SK-N-SH (cell line): ENCODE measurements around the gene GATD1. TPM values are rescaled to one million over a fixed set of nuclear protein-coding genes. Genes with fewer than 3 reads are reported as not detected.
A peak's percentile ranks its signal among the peaks of the same experiment; 100 is the strongest.

Experiments used
- CTCF ChIA-PET: fragments of 300-600, 350-600 bp; formaldehyde crosslinking; extraction: SDS; loops from one replicate; lab custom pipeline; 2021; lab: Yijun Ruan, JAX
- POLR2A ChIA-PET: fragments of 350-600 bp; sonication (Branson Sonifier 250); formaldehyde crosslinking; extraction: SDS; loops from one replicate; lab custom pipeline; 2020; ENCODE audit warnings: antibody characterized with exemption, inconsistent platforms; lab: Yijun Ruan, JAX
- DNase-seq: peaks from one replicate; pipeline ENCODE4 v3.0.0; 2012
- H2AFZ ChIP-seq: fragments of 200-600 bp; sonication (generic); 2 replicates; pipeline ENCODE4 v1.8.1; 2016; ENCODE audit warnings: antibody characterized with exemption, mild to moderate bottlenecking, low read depth
- H3F3A ChIP-seq: fragments of 200-600 bp; sonication (generic); replicated peaks from 2 replicates; pipeline ENCODE3; 2016; ENCODE audit warnings: antibody characterized with exemption, mild to moderate bottlenecking; ENCODE audit not compliant: insufficient read depth
- H3K27ac ChIP-seq, 2 experiments: fragments of 200-500 bp in 1 of 2; fragments of 200-600 bp in 1 of 2; sonication (Bioruptor generic) in 1 of 2; sonication (generic), shearing (Covaris generic) in 1 of 2; 2 replicates each; pipeline versions ENCODE4 v1.5.1 to v1.6.1; 2014 to 2016; ENCODE audit warnings: low read depth in 2 of 2, inconsistent platforms in 1 of 2, low read length in 1 of 2, mild to moderate bottlenecking in 1 of 2, mixed read lengths in 1 of 2
- H3K27me3 ChIP-seq: fragments of 200-600 bp; sonication (generic), shearing (Covaris generic); 2 replicates; pipeline ENCODE4 v1.6.1; 2016; ENCODE audit warnings: mixed run types; ENCODE audit not compliant: insufficient read depth
- H3K36me3 ChIP-seq, 2 experiments: fragments of 200-500 bp in 1 of 2; fragments of 200-600 bp in 1 of 2; sonication (Bioruptor generic) in 1 of 2; sonication (generic) in 1 of 2; replicated peaks in 1 of 2; 2 replicates each; pipeline versions ENCODE3 to v1.5.1; 2014 to 2016; ENCODE audit warnings: low read length in 1 of 2, mild to moderate bottlenecking in 1 of 2; ENCODE audit not compliant: insufficient read depth in 2 of 2, control insufficient read depth in 1 of 2
- H3K4me1 ChIP-seq, 2 experiments: fragments of 200-500 bp in 1 of 2; fragments of 200-600 bp in 1 of 2; sonication (Bioruptor generic) in 1 of 2; sonication (generic), shearing (Covaris generic) in 1 of 2; 2 replicates each; pipeline versions ENCODE4 v1.5.1 to v1.6.1; 2014 to 2016; ENCODE audit warnings: low read depth in 1 of 2, low read length in 1 of 2, mixed run types in 1 of 2; ENCODE audit not compliant: insufficient read depth in 2 of 2, control insufficient read depth in 1 of 2
- H3K4me2 ChIP-seq: fragments of 200-600 bp; sonication (generic), shearing (Covaris generic); 2 replicates; pipeline ENCODE4 v1.6.1; 2017; ENCODE audit warnings: mixed run types
- H3K4me3 ChIP-seq, 2 experiments: fragments of 200-500 bp in 1 of 2; fragments of 200-600 bp in 1 of 2; sonication (Bioruptor generic) in 1 of 2; sonication (generic), shearing (Covaris generic) in 1 of 2; 2 replicates each; pipeline versions ENCODE4 v1.5.1 to v1.8.1; 2014 to 2016; ENCODE audit warnings: low read depth in 2 of 2, inconsistent platforms in 1 of 2, low read length in 1 of 2, mild to moderate bottlenecking in 1 of 2, mixed read lengths in 1 of 2, moderate library complexity in 1 of 2
- H3K79me2 ChIP-seq: fragments of 200-600 bp; sonication (generic); 2 replicates; pipeline ENCODE4 v1.8.1; 2017; ENCODE audit warnings: mild to moderate bottlenecking; ENCODE audit not compliant: insufficient read depth
- H3K9ac ChIP-seq: fragments of 200-600 bp; sonication (generic); 2 replicates; pipeline ENCODE4 v1.6.1; 2017; ENCODE audit warnings: mixed run types
- H3K9me2 ChIP-seq: fragments of 200-600 bp; sonication (generic); 2 replicates; pipeline ENCODE4 v1.6.1; 2017; ENCODE audit warnings: mixed run types
- H3K9me3 ChIP-seq: fragments of 200-600 bp; sonication (generic); 2 replicates; pipeline ENCODE4 v1.6.1; 2017; ENCODE audit warnings: mixed run types, mild to moderate bottlenecking, moderate library complexity
- H4K20me1 ChIP-seq: fragments of 200-600 bp; sonication (generic); 2 replicates; pipeline ENCODE4 v1.6.1; 2017; ENCODE audit warnings: mild to moderate bottlenecking, mixed run types; ENCODE audit not compliant: insufficient read depth
- CHD2 ChIP-seq: fragments of 150-350 bp; IDR thresholded peaks from 2 replicates; pipeline ENCODE4 v1.6.1; 2018; ENCODE audit warnings: low read length; ENCODE audit not compliant: partially characterized antibody
- ELF1 ChIP-seq: IDR thresholded peaks from 2 replicates; pipeline ENCODE4 v1.4.0; 2012
- FOSL2 ChIP-seq: IDR thresholded peaks from 2 replicates; pipeline ENCODE4 v1.4.0; 2012; ENCODE audit warnings: low read depth, mild to moderate bottlenecking, moderate library complexity, borderline replicate concordance
- FOXM1 ChIP-seq: IDR thresholded peaks from 2 replicates; pipeline ENCODE4 v1.4.0; 2012; ENCODE audit warnings: low read depth, mild to moderate bottlenecking
- GABPA ChIP-seq: IDR thresholded peaks from 2 replicates; pipeline ENCODE4 v1.4.0; 2012; ENCODE audit warnings: low read depth, mild to moderate bottlenecking
- GATA2 ChIP-seq: sonication (generic); formaldehyde crosslinking; IDR thresholded peaks from 2 replicates; pipeline ENCODE4 v1.5.0; 2020; ENCODE audit warnings: mild to moderate bottlenecking, missing genetic modification reagents
- MEF2A ChIP-seq: IDR thresholded peaks from 2 replicates; pipeline ENCODE4 v1.4.0; 2012; ENCODE audit warnings: low read depth, borderline replicate concordance
- NFIC ChIP-seq: IDR thresholded peaks from 2 replicates; pipeline ENCODE4 v1.4.0; 2012; ENCODE audit warnings: borderline replicate concordance
- NRF1 ChIP-seq: IDR thresholded peaks from 2 replicates; pipeline ENCODE4 v1.6.1; 2012; ENCODE audit warnings: low read depth, mild to moderate bottlenecking, low read length
- POLR2AphosphoS5 ChIP-seq: IDR thresholded peaks from 2 replicates; pipeline ENCODE4 v1.6.1; 2012; ENCODE audit warnings: low read depth, low read length
- RAD21 ChIP-seq: IDR thresholded peaks from 2 replicates; pipeline ENCODE4 v1.6.1; 2012; ENCODE audit warnings: mild to moderate bottlenecking, low read length
- RFX5 ChIP-seq: IDR thresholded peaks from 2 replicates; pipeline ENCODE4 v1.6.1; 2012; ENCODE audit warnings: mild to moderate bottlenecking, improper control_type of control experiment, low read length
- SIN3A ChIP-seq: IDR thresholded peaks from 2 replicates; pipeline ENCODE4 v1.6.1; 2012; ENCODE audit warnings: low read depth, mild to moderate bottlenecking, low read length, moderate library complexity, borderline replicate concordance
- TCF12 ChIP-seq: IDR thresholded peaks from 2 replicates; pipeline ENCODE4 v1.4.0; 2012
- WGBS: methylation state at CpG from one replicate; pipeline ENCODE4 v1.1.6; 2017; ENCODE audit warnings: low lambda C conversion rate; 5-methylcytosine and 5-hydroxymethylcytosine counted together
- polyA plus RNA-seq, 3 experiments: library from polyadenylated mRNA; depleted of rRNA; stranded (reverse); fragments of >200 nt; gene quantifications; 2 replicates each; pipeline ENCODE4 v1.2.3, GENCODE V29; 2012
- TF ChIP-seq, protein P1 (sequence below): fragments of 200-600 bp; sonication (generic); IDR thresholded peaks from 2 replicates; pipeline ENCODE4 v1.6.1; 2017; ENCODE audit warnings: antibody characterized with exemption, mild to moderate bottlenecking, moderate library complexity

Gene GATD1
- polyA plus RNA-seq, 1 of the 3 experiments (the other 2 are of a cell fraction): 86.2 TPM

DNA sequence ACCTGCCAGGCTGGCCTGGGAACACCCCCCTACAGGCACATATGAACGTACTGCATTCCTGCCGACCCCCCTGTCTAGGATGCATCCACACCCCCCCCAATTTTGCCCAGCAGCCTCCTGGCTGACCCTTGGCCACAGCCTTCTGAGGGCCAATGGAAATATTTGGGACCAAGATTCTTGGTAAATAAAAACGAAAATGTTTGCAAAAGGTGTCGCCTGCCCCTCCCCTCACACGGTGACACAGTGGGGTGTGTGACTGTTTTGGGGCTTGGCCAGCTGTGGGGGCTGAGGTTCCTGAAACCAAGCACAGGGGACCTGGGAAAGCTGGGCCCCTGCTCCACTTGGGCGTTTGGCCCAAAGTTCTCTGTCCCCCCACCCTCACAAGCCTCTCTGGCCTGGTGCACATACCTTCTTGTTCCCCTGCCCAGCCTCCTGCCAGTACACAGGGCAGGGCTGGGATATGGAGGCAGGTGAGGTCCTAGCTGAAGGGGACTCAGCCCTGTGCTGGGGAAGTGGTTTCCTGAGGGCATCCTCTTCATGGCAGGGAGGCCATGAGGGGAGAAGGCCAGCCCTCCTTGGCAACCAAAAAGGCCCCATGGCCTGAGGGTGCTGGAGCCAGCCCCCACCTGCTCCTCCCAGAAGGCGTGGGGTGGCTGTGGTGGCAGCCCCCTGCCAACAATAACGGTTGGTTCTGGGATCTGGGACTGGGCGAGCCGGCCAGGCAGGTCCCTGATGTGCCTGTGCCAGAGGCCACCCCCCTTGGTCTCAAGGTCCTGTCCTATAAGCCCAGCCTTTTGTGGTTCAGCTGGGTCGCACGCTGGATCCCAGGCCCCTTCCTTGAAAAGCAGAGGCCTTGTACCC is 48.3 kb upstream of the GATD1 start:
- Histone ChIP-seq H3K9me2 (no peaks in the 10 kb centered on the region), H3K79me2 (peaks cover 21% of the 10 kb centered on the region), H3K27me3 (no peaks in the 10 kb centered on the region), H3K9me3 (no peaks in the 10 kb centered on the region), H2AFZ (no peak overlapping the region), H3K4me1 (peaks cover 14 to 23% of the 10 kb centered on the region in 2 experiments; a peak in 3 of 4 replicates), H3K4me2 (no peak overlapping the region)
- POLR2A ChIA-PET: no interaction called here
- TF ChIP-seq POLR2AphosphoS5: 0 out of 2 replicates have a peak, but pooled peaks have one; percentile 5
- no peak for TF ChIP-seq RFX5
- TF ChIP-seq, all 33 proteins: peak for 1
- H4K20me1 ChIP-seq: peaks cover 29% of the 10 kb centered on the region
- H3F3A ChIP-seq: peaks cover 7% of the 10 kb centered on the region
- H3K36me3 ChIP-seq: peaks cover 0 to 21% of the 10 kb centered on the region in 2 experiments
- WGBS: 74% methylated on average over 9 of the region's 12 CpGs
- H3K4me3 ChIP-seq: no peak overlapping the region
- no peak overlapping the region for H3K9ac ChIP-seq
- no peak for DNase-seq
- CTCF ChIA-PET: no interaction called here
- no peak overlapping the region for H3K27ac ChIP-seq

DNA sequence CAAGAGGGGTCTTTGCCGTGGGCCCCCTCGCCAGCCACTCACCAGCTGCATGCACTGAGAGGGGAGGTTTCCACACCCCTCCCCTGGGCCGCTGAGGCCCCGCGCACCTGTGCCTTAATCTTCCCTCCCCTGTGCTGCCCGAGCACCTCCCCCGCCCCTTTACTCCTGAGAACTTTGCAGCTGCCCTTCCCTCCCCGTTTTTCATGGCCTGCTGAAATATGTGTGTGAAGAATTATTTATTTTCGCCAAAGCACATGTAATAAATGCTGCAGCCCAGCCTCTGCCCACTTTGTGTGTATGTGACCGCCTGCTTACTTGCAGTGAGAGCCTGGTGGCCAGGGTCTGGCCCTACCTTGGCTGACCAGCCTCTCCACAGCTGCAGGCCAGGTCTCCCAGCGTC is 47.7 kb upstream of the GATD1 start:
- 89% methylated on average over 8 of the region's 11 CpGs for WGBS

DNA sequence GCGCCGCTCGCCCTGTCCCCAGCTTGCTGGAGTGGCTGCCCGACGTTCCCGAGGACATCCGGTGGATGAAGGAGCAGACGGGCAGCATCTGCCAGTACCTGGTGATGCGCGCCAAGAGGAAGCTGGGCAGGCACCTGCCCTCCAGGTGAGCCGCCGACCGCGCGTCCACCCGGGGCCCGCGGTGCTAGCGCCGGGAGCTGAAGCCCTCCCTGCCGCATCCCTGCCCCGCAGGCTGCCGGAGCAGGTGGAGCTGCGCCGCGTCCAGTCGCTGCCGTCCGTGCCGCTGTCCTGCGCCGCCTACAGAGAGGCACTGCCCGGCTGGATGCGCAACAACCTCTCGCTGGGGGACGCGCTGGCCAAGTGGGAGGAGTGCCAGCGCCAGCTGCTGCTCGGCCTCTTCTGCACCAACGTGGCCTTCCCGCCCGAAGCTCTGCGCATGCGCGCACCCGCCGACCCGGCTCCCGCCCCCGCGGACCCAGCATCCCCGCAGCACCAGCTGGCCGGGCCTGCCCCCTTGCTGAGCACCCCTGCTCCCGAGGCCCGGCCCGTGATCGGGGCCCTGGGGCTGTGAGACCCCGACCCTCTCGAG is 47.1 kb upstream of the GATD1 start:
- H3K9ac ChIP-seq: no peak overlapping the region
- H4K20me1 ChIP-seq: peaks cover 31% of the 10 kb centered on the region
- no peaks in the 10 kb centered on the region for H3K27me3 ChIP-seq
- TF ChIP-seq RAD21 (no peak), GATA2 (CRISPR knock-in tag) (no peak), FOXM1 (no peak), FOSL2 (no peak), CHD2 (no peak), NFIC (no peak), RFX5 (no peak), GABPA (no peak), SIN3A (no peak), NRF1 (no peak), MEF2A (no peak)
- TF ChIP-seq, protein P1, sequence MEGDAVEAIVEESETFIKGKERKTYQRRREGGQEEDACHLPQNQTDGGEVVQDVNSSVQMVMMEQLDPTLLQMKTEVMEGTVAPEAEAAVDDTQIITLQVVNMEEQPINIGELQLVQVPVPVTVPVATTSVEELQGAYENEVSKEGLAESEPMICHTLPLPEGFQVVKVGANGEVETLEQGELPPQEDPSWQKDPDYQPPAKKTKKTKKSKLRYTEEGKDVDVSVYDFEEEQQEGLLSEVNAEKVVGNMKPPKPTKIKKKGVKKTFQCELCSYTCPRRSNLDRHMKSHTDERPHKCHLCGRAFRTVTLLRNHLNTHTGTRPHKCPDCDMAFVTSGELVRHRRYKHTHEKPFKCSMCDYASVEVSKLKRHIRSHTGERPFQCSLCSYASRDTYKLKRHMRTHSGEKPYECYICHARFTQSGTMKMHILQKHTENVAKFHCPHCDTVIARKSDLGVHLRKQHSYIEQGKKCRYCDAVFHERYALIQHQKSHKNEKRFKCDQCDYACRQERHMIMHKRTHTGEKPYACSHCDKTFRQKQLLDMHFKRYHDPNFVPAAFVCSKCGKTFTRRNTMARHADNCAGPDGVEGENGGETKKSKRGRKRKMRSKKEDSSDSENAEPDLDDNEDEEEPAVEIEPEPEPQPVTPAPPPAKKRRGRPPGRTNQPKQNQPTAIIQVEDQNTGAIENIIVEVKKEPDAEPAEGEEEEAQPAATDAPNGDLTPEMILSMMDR: no peak
- no peaks in the 10 kb centered on the region for H3K9me2 ChIP-seq
- H3K4me1 ChIP-seq: peaks cover 14 to 23% of the 10 kb centered on the region in 2 experiments; a peak in 3 of 4 replicates
- ChIA-PET CTCF (no interaction called here), POLR2A (no interaction called here)
- peaks cover 26% of the 10 kb centered on the region for H3K79me2 ChIP-seq
- no peaks in the 10 kb centered on the region for H3K9me3 ChIP-seq
- no peak overlapping the region for H3K4me3 ChIP-seq
- no peak for DNase-seq
- H3F3A ChIP-seq: peaks cover 7% of the 10 kb centered on the region
- H2AFZ ChIP-seq: no peak overlapping the region
- H3K27ac ChIP-seq: no peak overlapping the region
- 99% methylated on average over 42 of the region's 59 CpGs for WGBS
- H3K36me3 ChIP-seq: peaks cover 0 to 21% of the 10 kb centered on the region in 2 experiments
- no peak overlapping the region for H3K4me2 ChIP-seq

More for the DNA sequence above, 47.7 kb upstream of the GATD1 start:
- TF ChIP-seq TCF12: no peak
- peak; percentile 17; the same call in 1 of the 2 replicates for TF ChIP-seq ELF1
- peaks cover 35% of the 10 kb centered on the region for H4K20me1 ChIP-seq
- peaks cover 7% of the 10 kb centered on the region for H3F3A ChIP-seq
- peaks cover 22% of the 10 kb centered on the region for H3K79me2 ChIP-seq
- POLR2A ChIA-PET: no interaction called here
- H2AFZ ChIP-seq: no peak overlapping the region
- no peak overlapping the region for H3K4me2 ChIP-seq
- no peak overlapping the region for H3K9ac ChIP-seq
- H3K27me3 ChIP-seq: no peaks in the 10 kb centered on the region
- peaks cover 14 to 26% of the 10 kb centered on the region in 2 experiments; a peak in 3 of 4 replicates for H3K4me1 ChIP-seq
- no peaks in the 10 kb centered on the region for H3K9me3 ChIP-seq
- H3K36me3 ChIP-seq: peaks cover 0 to 21% of the 10 kb centered on the region in 2 experiments
- H3K27ac ChIP-seq: no peak overlapping the region
- DNase-seq: no peak
- CTCF ChIA-PET: no interaction called here
- H3K9me2 ChIP-seq: no peaks in the 10 kb centered on the region
- no peak overlapping the region for H3K4me3 ChIP-seq
